HEK293 (cell line): ENCODE measurements around the gene VAMP8.
A peak's percentile ranks its signal among the peaks of the same experiment; 100 is the strongest.
"Not testable (repeated sequence)": the region's sequence is repeated elsewhere in the genome, so short reads cannot be mapped to it uniquely, and the experiment has no call there.

Experiments used
- CTCF ChIA-PET: fragments of 350-600 bp; formaldehyde crosslinking; extraction: SDS; loops from one replicate; lab custom pipeline; 2021; ENCODE audit warnings: antibody characterized with exemption; lab: Yijun Ruan, JAX
- POLR2A ChIA-PET: fragments of 300-600 bp; formaldehyde crosslinking; extraction: SDS; loops from one replicate; lab custom pipeline; 2020; ENCODE audit warnings: antibody characterized with exemption, inconsistent platforms; lab: Yijun Ruan, JAX
- H3K27ac ChIP-seq: fragments of 200-500 bp; sonication (Bioruptor generic); 2 replicates; pipeline ENCODE4 v1.5.1; 2014; ENCODE audit warnings: low read depth, low read length, control low read depth, inconsistent platforms; ENCODE audit errors: extremely low read depth
- H3K36me3 ChIP-seq, 2 experiments: fragments of 200-500 bp in 1 of 2; sonication (Bioruptor generic) in 1 of 2; 1 replicate in 1 of 2; 2 replicates in 1 of 2; pipeline ENCODE4 v1.5.1; 2014 to 2017; ENCODE audit warnings: inconsistent platforms in 2 of 2, low read length in 2 of 2; ENCODE audit not compliant: control insufficient read depth in 2 of 2, insufficient read depth in 1 of 2
- H3K4me1 ChIP-seq: fragments of 200-500 bp; sonication (Bioruptor generic); 2 replicates; pipeline ENCODE4 v1.5.1; 2014; ENCODE audit warnings: mild to moderate bottlenecking, low read length, inconsistent platforms; ENCODE audit not compliant: control insufficient read depth, insufficient read depth
- H3K4me3 ChIP-seq: 2 replicates; pipeline ENCODE4 v1.5.1; 2011; ENCODE audit warnings: low read depth, mild to moderate bottlenecking, control low read depth, low read length, moderate library complexity
- H3K9me3 ChIP-seq: fragments of 200-500 bp; sonication (Bioruptor generic); 2 replicates; pipeline ENCODE4 v1.5.1; 2014; ENCODE audit warnings: low read depth, low read length, inconsistent platforms; ENCODE audit not compliant: control insufficient read depth, insufficient read depth
- BCL11A ChIP-seq: fragments of 450-650 bp; formaldehyde crosslinking; IDR thresholded peaks from 2 replicates; pipeline ENCODE4 v1.5.1; 2016; ENCODE audit warnings: low read depth, missing biosample characterization, missing genetic modification characterization
- CTCF ChIP-seq: fragments of 450-650 bp; formaldehyde crosslinking; IDR thresholded peaks from 2 replicates; pipeline ENCODE4 v1.5.1; 2016; ENCODE audit warnings: missing biosample characterization, missing genetic modification characterization
- KLF1 ChIP-seq: fragments of 450-650 bp; formaldehyde crosslinking; IDR thresholded peaks from 2 replicates; pipeline ENCODE4 v1.5.1; 2016; ENCODE audit warnings: missing biosample characterization, missing genetic modification characterization
- KLF7 ChIP-seq: fragments of 450-650 bp; formaldehyde crosslinking; IDR thresholded peaks from 2 replicates; pipeline ENCODE4 v1.5.1; 2016; ENCODE audit warnings: missing biosample characterization, missing genetic modification characterization, borderline replicate concordance
- MEIS1 ChIP-seq: sonication (generic); formaldehyde crosslinking; IDR thresholded peaks from 2 replicates; pipeline ENCODE4 v1.8.1; 2022; ENCODE audit warnings: missing genetic modification reagents, mild to moderate bottlenecking, borderline replicate concordance
- OVOL3 ChIP-seq: fragments of 450-650 bp; formaldehyde crosslinking; IDR thresholded peaks from 2 replicates; pipeline ENCODE4 v1.5.1; 2016; ENCODE audit warnings: missing biosample characterization, missing genetic modification characterization
- SCRT2 ChIP-seq: fragments of 450-650 bp; formaldehyde crosslinking; IDR thresholded peaks from 2 replicates; pipeline ENCODE4 v1.5.1; 2016; ENCODE audit warnings: missing biosample characterization, missing genetic modification characterization
- WT1 ChIP-seq: fragments of 450-650 bp; formaldehyde crosslinking; IDR thresholded peaks from 2 replicates; pipeline ENCODE4 v1.5.1; 2016; ENCODE audit warnings: missing biosample characterization, missing genetic modification characterization
- ZBTB11 ChIP-seq: fragments of 450-650 bp; formaldehyde crosslinking; conservative IDR thresholded peaks from 2 replicates; pipeline ENCODE4 v1.5.1; 2016; ENCODE audit warnings: low read depth, missing biosample characterization, missing genetic modification characterization
- ZBTB8A ChIP-seq: fragments of 450-650 bp; formaldehyde crosslinking; IDR thresholded peaks from 2 replicates; pipeline ENCODE4 v1.5.1; 2016; ENCODE audit warnings: missing biosample characterization, missing genetic modification characterization
- ZIC2 ChIP-seq: fragments of 450-650 bp; formaldehyde crosslinking; IDR thresholded peaks from 2 replicates; pipeline ENCODE4 v1.5.1; 2016; ENCODE audit warnings: missing biosample characterization, missing genetic modification characterization
- ZNF146 ChIP-seq: fragments of 450-650 bp; formaldehyde crosslinking; IDR thresholded peaks from 2 replicates; pipeline ENCODE4 v1.5.1; 2016; ENCODE audit warnings: missing biosample characterization, missing genetic modification characterization
- ZNF221 ChIP-seq: fragments of 450-650 bp; formaldehyde crosslinking; IDR thresholded peaks from 2 replicates; pipeline ENCODE4 v1.5.1; 2017; ENCODE audit warnings: missing biosample characterization, missing genetic modification characterization, borderline replicate concordance
- ZNF248 ChIP-seq: fragments of 450-650 bp; formaldehyde crosslinking; IDR thresholded peaks from 2 replicates; pipeline ENCODE4 v1.5.1; 2017; ENCODE audit warnings: missing biosample characterization, missing genetic modification characterization
- ZNF350 ChIP-seq: fragments of 450-650 bp; formaldehyde crosslinking; IDR thresholded peaks from 2 replicates; pipeline ENCODE4 v1.5.0; 2017; ENCODE audit warnings: missing biosample characterization, mild to moderate bottlenecking, missing genetic modification characterization
- ZNF416 ChIP-seq: fragments of 450-650 bp; formaldehyde crosslinking; IDR thresholded peaks from 2 replicates; pipeline ENCODE4 v1.5.1; 2016; ENCODE audit warnings: missing biosample characterization, missing genetic modification characterization
- ZNF426 ChIP-seq: fragments of 450-650 bp; formaldehyde crosslinking; IDR thresholded peaks from 2 replicates; pipeline ENCODE4 v1.5.1; 2017; ENCODE audit warnings: missing biosample characterization, missing genetic modification characterization, mild to moderate bottlenecking, inconsistent platforms, moderate library complexity
- ZNF514 ChIP-seq: fragments of 450-650 bp; formaldehyde crosslinking; IDR thresholded peaks from 2 replicates; pipeline ENCODE4 v1.5.1; 2016; ENCODE audit warnings: missing biosample characterization, missing genetic modification characterization
- ZNF529 ChIP-seq: fragments of 450-650 bp; formaldehyde crosslinking; IDR thresholded peaks from 2 replicates; pipeline ENCODE4 v1.5.1; 2017; ENCODE audit warnings: missing genetic modification characterization, missing biosample characterization; ENCODE audit not compliant: insufficient replicate concordance
- ZNF621 ChIP-seq: fragments of 450-650 bp; formaldehyde crosslinking; IDR thresholded peaks from 2 replicates; pipeline ENCODE4 v1.5.1; 2017; ENCODE audit warnings: missing biosample characterization, missing genetic modification characterization
- ZNF76 ChIP-seq: fragments of 450-650 bp; formaldehyde crosslinking; IDR thresholded peaks from 2 replicates; pipeline ENCODE4; 2016; ENCODE audit warnings: low read depth, missing biosample characterization, missing genetic modification characterization, borderline replicate concordance
- ZNF776 ChIP-seq: fragments of 450-650 bp; formaldehyde crosslinking; IDR thresholded peaks from 2 replicates; pipeline ENCODE4 v1.5.0; 2017; ENCODE audit warnings: missing biosample characterization, missing genetic modification characterization, borderline replicate concordance
- ZSCAN23 ChIP-seq: fragments of 450-650 bp; formaldehyde crosslinking; IDR thresholded peaks from 2 replicates; pipeline ENCODE4 v1.5.1; 2016; ENCODE audit warnings: missing biosample characterization, missing genetic modification characterization

Gene VAMP8

GRCh38 chr2:85558160-85558559, 19.2 kb upstream of the VAMP8 start (continued):
- no peak for TF ChIP-seq BCL11A (tag by site-specific recombination)
- no peak for TF ChIP-seq MEIS1 (CRISPR knock-in tag)

- Histone ChIP-seq H3K27ac (peak overlapping the region; percentile 47; the same call in 1 of the 2 replicates), H3K4me3 (peak overlapping the region; percentile 80), H3K36me3 (peaks cover 6 to 33% of the 10 kb centered on the region in 2 experiments; a peak in 2 of 3 replicates)
- H3K9me3 ChIP-seq, H3K4me1 ChIP-seq: not testable (repeated sequence)
- ChIA-PET POLR2A (interaction anchor here (0.7 to 3.9 kb wide), 14 partner anchors 8 to 232 kb away, joined by 3 to 33 read pairs (median 6); partner anchors contain the start of genes C2orf68, MAT2A, RNF181 and TGOLN2), CTCF (interaction anchor here (1.1 to 2.6 kb wide), 3 partner anchors 9 to 141 kb away, joined by 3 to 15 read pairs (median 12); no protein-coding TSS in a partner anchor)
Observed at GRCh38 chr2:85560403-85560726, 17.0 kb upstream of the VAMP8 start.

GRCh38 chr2:85560812-85561279, 16.5 kb upstream of the VAMP8 start:
- H3K4me1 ChIP-seq = no peaks in the 10 kb centered on the region
- peak overlapping the region; percentile 80 for H3K4me3 ChIP-seq
- POLR2A ChIA-PET = interaction anchor here (0.6 to 3.9 kb wide), 22 partner anchors 8 to 335 kb away, joined by 3 to 33 read pairs (median 5); partner anchors contain the start of genes C2orf68, ELMOD3, MAT2A and RETSAT
- CTCF ChIA-PET = interaction anchor here (2.6 kb wide), 2 partner anchors 10 to 141 kb away, joined by 12 to 15 read pairs; no protein-coding TSS in a partner anchor
- H3K36me3 ChIP-seq = peaks cover 4 to 29% of the 10 kb centered on the region in 2 experiments; a peak in 1 of 3 replicates
- peak overlapping the region; percentile 47; the same call in 1 of the 2 replicates for H3K27ac ChIP-seq
- no peaks in the 10 kb centered on the region for H3K9me3 ChIP-seq
- no peak for TF ChIP-seq ZBTB8A (tag by site-specific recombination)
- no peak for TF ChIP-seq ZNF76
- TF ChIP-seq ZIC2 (tag by site-specific recombination) = 0 out of 2 replicates have a peak, but pooled peaks have one; percentile 31
- TF ChIP-seq ZNF776 (tag by site-specific recombination) = no peak
- no peak for TF ChIP-seq ZNF350 (tag by site-specific recombination)
- TF ChIP-seq ZNF621 (tag by site-specific recombination) = no peak
- TF ChIP-seq, all 188 proteins: peak for 1

GRCh38 chr2:85561280-85562212, 15.8 kb upstream of the VAMP8 start, which contains the start of gene GGCX:
GGCX (minus strand) TSS chr2:85561493; CDS start chr2:85561428, 65 bp downstream.
- H3K36me3 ChIP-seq = peaks cover 4 to 24% of the 10 kb centered on the region in 2 experiments; a peak in 1 of 3 replicates
- peak within 1 kb of the TSS; percentile 47 for H3K27ac ChIP-seq
- ChIA-PET POLR2A (interaction anchor here (0.6 to 3.9 kb wide), 25 partner anchors 9 to 335 kb away, joined by 3 to 33 read pairs (median 5); partner anchors contain the start of genes ELMOD3, MAT2A, RETSAT and RNF181), CTCF (interaction anchor here (0.6 to 2.6 kb wide), 9 partner anchors 10 to 632 kb away, joined by 3 to 15 read pairs (median 4); no protein-coding TSS in a partner anchor)
- no peaks in the 10 kb centered on the region for H3K9me3 ChIP-seq
- H3K4me1 ChIP-seq = no peaks in the 10 kb centered on the region
- H3K4me3 ChIP-seq = peak within 1 kb of the TSS; percentile 80
- TF ChIP-seq ZNF529 (tag by site-specific recombination) (no peak), ZNF776 (tag by site-specific recombination) (no peak), ZNF426 (tag by site-specific recombination) (no peak), ZNF514 (tag by site-specific recombination) (no peak), ZNF146 (tag by site-specific recombination) (no peak), ZSCAN23 (tag by site-specific recombination) (no peak), KLF1 (0 out of 2 replicates have a peak, but pooled peaks have one; percentile 36), KLF7 (no peak), ZNF221 (tag by site-specific recombination) (no peak), ZBTB11 (tag by site-specific recombination) (no peak), SCRT2 (no peak), WT1 (tag by site-specific recombination) (no peak), ZNF248 (tag by site-specific recombination) (no peak), CTCF (no peak; the same call in 1 of the 2 replicates), ZNF416 (tag by site-specific recombination) (no peak), OVOL3 (tag by site-specific recombination) (no peak)
